ENCODE data around the gene SMIM33.
"Not testable (repeated sequence)": the region's sequence is repeated elsewhere in the genome, so short reads cannot be mapped to it uniquely, and the experiment has no call there.

Gene SMIM33

DNA sequence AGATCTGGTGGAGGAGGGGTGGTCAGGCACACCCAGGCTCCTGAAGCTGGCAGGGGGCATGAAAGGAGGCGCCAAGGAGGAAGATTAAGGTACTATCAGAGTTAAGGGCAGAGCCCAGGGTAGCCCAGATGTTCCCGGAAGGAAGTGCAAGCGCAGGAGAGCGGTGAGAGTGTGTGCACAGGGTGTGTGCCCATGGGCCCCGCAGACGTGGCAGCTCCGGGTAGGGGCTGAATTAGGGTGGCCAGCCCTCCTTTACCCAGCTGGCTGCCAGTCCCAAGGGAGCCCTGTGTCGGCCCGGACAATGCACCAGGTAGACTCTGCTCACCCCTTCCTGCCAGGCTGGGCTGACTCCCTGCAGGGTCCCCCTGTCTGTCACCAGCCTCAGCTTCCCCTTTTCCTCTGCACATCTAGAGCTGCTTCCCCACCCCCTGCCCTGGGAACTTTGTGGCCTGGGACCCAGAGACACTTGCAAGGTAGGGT, at the start of gene SMIM33:
TSS of gene SMIM33 (plus strand) at position 184 of the 480 bp plus-strand sequence. CDS start at position 302, 118 bp downstream.
- no peak for DNase-seq

DNA sequence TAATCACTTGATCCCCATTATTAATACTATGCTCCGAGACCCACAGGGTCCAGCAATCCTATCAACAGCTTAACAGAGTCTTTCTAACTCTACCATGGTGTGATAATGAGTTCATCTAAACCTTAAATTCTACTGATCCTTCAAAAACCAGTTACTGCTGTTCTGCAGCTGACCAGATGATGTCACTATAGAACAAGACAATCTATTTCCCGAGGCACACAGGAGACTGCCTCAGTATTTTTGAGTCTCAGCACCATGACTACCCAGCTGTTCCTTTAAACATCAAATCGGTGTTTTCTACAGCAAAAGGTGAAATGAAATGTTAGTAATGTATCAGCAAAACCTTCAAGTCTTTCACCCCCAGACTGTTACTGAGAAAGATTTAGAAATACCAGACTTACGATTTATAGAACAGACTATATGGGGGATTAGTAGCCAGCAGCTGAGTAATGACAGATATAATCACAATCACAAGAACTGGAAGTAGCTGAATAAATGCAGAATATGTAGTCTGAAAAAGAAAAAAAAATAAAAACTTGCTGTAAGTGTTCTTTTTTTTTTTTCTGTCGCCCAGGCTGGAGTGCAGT, 48.4 kb upstream of the SMIM33 start:
- peak; percentile 49 for DNase-seq

DNA sequence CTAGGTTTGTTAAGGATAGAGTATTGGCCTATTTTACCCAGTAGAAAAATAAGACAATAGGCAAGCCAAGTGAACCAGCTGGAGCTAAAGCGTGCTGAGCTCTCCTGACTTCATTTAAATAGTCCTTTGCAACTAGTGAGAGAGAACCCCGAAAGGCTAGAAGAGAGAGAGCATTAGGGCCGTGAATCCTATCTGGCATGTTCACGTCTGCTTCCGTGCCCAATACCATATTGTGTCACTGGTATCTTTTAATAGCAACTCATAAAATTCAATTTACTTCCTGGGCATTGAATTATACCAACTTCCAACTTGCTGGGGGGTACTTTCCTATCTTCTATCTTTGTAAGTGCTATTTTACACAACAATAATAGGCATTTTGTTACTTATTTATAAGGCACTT, 45.3 kb upstream of the SMIM33 start:
- DNase-seq, result no peak

DNA sequence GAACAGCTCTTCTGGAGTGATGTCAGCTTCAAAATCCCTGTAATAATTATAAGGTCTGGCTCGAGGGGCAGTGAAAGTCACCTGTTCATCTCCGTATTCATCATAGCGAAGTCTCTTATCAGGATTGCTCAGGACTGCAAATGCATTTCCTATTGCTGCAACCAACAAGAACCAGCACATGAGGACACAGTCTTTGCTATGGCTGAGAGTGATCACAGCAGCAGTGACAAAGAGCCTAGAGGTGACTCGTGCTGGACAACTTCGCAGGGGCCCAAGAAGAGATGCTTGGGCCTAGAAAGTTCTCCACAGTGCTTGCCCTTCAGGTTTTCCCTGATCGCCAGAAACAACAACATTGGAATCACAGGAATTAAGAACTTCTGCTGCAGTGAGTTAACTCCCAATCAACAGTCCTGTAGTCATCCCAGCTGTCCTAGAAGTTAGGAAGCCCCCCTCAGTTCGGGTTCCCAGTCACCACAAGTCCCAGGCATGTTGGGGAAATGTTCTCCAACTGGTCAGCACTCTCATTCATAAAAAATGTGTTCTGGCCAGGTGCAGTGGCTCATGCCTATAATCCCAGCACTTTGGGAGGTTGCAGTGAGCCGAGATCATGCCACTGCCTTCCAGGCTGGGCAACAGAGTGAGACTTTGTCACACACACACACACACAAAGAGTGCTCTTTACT, 44.5 kb upstream of the SMIM33 start:
- DNase-seq, result no peak

DNA sequence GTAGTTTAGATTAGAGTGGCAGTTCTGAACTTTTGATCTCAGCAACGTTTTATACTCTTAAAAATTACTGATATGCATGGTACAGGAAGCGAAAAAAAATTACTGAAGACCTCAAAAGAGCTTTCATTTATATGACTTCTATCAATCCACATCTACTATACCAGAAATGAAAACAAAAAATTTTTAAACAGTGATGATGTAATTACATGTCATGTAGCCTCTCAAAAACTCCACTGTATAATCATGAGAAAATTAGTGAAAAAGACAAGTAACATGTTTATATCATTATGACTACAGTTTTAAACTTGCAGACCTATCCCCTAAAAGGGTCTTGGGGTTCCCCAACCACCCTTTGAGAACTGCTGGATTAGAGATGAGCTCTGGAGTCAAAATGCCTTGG, 40.8 kb upstream of the SMIM33 start:
- no peak for DNase-seq

DNA sequence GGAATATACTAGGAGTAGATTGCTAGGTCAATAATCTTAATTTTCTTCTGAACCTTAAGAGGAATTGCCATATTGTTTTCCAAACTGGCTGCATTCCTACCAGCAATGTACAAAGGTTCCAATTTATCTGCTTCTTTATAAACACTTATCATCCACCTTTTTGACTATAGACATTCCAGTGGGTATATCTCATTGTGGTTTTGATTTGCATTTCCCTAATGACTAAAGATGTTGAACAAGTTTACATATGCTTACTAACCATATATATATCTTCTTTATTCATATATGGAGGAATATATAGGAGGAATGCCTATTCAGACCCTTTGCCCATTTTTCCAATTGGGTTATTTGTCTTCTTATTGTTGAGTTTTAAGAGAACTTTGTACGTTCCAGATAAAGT, 39.1 kb upstream of the SMIM33 start:
- DNase-seq, result no peak

DNA sequence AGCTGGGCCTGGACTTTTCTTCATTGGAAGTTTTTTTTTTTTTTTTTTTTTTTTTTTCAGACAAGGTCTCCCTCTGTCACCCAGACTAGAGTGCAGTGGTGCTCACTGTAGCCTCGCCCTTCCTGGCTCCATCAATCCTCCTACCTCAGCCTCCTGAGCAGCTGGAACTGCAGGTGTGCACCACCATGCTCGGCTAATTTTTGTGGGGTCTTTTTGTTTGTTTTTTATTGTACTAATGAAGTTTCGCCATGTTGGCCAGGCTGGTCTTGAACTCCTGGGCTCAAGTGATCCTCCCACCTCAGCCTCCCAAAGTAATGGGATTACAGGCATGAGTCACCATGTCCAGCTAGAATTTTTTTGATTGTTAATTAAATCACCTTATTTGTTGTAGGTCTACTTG, 35.1 kb upstream of the SMIM33 start:
- no peak for DNase-seq

DNA sequence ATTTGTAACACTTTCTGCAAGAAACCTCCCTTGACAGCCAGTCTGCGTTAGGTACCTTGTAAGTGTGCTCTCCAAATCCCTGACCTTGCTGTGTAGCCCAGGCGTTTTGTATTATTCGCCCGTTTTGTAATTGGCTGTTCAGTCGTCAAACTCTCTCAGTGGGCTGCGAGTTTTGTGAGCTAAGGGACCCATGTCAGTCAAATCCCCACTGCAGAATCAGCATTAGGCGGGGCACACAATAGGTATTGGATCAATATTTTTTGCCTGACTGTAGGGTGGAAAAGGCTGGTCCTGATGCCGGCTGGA, 32.1 kb upstream of the SMIM33 start:
- DNase-seq, result no peak

DNA sequence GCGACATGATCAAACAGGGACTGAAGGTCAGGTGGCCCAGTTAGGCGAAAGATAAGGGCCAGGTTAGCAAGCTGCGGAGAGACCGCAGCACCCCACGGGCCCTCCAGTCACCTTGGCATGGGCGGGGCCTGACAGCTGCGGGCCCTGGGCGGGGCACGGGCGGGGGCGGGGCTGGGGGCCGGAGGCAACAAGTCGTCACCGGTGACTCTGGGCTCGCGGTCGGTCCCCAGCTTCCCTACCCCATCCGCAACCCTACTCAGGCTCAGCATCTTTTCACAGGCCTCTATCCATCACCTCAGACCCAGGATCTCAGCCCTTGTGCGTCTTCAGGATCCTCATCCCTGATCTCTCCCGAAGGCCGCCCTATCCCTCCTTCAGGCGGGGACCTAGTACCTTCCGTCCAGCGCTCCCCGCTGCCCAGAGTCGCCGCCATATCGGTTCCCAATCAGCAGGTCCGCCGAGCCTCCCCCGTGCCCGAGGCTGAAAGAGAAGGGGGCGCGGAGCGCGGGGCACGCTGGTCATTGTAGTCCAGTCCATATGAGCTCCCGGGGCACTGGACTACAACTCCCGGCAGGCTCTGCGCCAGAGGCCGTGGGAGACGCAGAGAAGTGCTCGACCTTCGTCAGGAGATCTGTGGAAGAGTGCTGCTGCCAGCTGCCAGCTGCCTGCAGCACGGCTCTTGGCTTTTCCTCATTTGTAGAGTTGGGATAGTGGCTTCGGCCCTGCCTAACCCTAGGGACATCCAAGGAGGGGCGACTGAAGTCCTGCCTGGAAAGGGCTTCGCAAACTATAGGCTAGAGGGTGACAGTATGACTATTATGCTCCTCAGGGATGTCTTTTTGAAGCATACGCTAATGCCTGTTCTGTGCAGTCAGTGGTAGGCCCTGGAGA, 31.5 kb upstream of the SMIM33 start, which contains the start of gene DNAJC18:
TSS of gene DNAJC18 (minus strand) at position 513 of the 891 bp plus-strand sequence. CDS start at position 433, 80 bp downstream.
- peak; percentile 84 for DNase-seq

DNA sequence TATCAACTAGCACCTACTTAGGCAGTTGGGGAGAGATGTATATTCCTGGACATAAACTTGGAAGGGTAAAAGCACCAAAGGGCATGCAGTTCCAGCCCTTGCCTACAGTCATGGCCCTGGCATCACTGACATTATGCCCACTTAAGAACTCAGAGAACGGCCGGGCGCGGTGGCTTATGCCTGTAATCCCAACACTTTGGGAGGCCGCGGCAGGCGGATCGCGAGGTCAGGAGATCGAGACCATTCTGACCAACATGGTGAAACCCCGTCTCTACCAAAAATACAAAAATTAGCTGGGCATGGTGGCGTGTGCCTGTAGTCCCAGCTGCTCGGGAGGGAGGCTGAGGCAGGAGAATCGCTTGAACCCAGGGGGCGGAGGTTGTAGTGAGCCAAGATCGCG, 30.4 kb upstream of the SMIM33 start:
- not testable (repeated sequence) for DNase-seq

DNA sequence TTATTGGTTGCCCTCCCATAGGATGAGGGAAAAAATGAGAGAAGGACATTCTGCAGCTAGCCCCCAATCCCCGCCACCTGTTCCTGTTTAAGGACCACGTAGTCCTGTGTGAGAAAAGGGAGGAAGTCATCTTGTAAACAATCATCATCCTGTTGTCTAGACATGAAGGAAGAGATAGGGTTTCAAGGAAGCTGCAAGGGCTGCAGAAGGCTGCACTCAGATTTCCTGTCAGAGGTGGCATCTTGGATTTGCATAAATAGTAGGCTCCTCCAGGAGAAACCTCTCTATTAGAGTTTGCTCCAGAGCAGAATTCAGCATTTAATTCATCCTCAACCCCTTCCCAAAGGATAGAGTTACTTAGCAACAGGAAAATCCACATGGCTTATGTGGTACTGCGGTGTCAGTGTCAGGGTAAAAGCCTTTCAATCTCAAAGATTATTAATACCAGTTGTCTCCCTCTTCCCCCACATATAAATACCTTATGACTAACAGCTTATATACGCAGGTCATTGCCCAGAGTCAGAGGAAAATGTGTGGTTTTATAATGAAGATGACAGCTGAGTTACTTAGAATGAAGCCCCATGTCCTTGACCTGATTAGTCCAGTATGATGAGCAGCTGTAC, 26.9 kb upstream of the SMIM33 start:
- DNase-seq, result no peak

DNA sequence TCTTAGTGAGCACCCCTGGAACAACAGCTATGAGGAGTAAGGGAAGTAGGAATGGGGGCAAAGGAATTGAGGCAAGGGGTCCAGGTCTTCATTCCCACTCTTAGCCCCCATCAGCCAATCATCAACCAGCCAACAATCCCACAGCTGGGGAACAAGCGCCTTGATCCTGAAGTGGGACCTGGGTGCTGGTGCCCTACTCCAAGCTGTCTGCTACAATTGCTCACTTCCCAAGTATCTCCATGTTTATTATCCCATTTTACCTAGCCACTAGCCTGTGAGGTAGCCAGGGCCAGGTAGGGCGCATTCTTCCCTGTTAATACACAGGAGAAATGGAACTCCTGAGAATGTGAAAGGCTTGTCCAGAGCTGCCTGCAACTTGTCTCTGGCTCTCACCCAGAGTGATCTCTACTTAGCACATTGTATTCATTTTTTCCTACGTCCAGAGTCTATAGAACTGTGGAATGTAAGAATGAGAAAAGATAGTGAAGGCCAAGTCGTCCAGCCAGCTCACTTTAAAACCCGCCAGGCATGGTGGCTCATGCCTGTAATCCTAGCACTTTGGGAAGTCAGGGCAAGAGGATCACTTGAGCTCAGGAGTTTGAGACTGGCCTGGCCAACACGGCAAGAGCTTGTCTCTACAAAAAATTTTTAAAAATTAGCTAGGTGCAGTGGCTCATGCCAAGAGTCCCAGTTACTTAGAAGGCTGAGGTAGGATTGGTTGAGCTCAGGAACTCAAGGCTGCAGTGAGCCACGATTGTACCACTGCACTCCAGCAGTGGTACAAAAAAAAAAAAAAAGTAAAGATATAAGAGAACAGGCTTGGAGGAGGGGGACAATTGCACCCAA, 25.3 kb upstream of the SMIM33 start:
- no peak for DNase-seq

DNA sequence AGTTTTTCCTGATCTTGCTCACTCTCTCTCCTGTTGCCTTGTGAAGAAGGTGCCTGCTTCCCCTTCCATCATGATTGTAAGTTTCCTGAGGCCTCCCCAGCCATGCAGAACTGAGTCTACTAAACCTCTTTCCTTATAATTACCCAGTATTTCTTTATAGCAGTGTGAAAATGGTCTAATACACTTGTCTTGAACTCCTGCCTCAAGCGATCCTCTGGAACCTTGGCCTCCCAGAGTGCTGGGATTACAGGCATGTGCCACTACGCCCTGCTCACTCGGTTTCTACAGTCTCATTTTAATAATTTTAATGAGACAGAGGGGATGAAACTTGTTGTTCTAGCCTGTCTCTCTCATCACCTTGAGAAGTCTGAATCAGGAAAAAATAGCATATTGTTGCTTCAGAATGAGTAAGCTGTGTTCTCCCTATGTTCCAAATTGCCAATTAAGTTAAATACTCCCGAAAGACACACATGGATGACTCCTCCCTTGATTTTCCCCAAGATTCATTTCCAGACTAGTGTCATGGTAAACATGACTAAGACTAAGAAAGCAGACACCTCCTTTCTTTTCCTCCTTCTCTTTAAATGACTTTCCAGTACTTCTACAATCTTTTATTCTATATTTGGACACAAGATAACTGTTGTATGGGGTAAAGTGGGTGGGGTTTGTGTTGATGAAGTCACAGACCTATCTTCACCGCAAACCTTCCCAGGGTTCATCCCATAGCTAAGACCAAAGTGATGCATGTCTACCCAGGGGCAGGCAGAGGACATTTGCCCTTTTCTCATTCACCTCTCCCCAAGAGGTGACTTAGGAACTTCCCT, 23.6 kb upstream of the SMIM33 start:
- no peak for DNase-seq

DNA sequence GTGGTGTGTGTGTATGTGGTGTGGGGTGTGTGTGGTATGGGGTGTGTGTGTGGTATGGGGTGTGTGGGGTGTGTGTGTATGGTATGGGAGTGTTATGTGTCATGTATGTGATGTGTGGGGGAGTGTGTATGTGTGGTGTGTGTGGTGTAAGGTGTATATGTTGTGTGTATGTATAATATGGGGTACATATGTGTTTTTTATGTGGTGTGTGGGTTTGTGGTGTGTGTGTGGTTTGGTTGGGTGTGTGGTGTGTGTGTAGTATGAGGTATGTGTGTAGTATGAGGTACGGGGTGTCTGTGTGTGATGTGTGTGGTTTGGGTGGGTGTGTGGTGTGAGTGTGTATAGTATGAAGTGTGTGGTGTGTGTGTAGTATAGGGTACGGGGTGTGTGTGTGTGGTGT, 19.6 kb upstream of the SMIM33 start:
- no peak for DNase-seq

DNA sequence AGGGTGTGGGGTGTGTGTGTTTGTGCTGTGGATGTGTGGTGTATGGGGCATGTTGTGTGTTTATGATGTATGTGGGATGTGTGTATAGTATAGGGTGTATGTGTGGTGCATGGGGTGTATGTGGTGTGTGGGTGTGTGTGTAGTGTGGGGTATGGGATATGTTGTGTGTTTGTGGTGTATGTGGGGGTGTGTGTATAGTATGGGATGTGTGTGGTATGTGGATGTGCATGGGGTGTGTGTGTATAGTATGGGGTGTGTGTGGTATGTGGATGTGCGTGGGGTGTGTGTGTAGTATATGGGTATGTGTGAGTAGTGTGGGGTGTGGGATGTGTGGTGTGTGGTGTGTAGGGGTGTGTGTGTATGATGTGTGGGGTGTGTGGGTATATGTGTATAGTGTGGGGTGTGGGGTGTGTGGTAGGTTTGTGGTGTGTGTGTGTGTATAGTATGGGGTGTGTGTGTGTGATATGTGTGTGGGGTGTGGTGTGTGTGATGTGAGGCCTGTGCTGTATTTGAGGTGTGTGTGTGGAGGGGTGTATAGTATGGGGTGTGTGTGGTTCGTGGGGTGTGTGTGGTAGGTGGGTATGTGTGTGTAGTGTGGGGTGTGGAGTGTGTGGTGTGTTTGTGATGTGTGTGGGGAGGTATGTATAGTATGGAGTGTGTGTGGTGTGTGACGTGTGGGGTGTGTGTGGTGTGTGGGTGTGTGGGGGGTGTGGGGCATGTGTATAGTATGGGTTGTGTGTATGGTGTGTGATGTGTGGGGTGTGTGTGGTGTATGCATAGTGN, 18.7 kb upstream of the SMIM33 start:
- no peak for DNase-seq

DNA sequence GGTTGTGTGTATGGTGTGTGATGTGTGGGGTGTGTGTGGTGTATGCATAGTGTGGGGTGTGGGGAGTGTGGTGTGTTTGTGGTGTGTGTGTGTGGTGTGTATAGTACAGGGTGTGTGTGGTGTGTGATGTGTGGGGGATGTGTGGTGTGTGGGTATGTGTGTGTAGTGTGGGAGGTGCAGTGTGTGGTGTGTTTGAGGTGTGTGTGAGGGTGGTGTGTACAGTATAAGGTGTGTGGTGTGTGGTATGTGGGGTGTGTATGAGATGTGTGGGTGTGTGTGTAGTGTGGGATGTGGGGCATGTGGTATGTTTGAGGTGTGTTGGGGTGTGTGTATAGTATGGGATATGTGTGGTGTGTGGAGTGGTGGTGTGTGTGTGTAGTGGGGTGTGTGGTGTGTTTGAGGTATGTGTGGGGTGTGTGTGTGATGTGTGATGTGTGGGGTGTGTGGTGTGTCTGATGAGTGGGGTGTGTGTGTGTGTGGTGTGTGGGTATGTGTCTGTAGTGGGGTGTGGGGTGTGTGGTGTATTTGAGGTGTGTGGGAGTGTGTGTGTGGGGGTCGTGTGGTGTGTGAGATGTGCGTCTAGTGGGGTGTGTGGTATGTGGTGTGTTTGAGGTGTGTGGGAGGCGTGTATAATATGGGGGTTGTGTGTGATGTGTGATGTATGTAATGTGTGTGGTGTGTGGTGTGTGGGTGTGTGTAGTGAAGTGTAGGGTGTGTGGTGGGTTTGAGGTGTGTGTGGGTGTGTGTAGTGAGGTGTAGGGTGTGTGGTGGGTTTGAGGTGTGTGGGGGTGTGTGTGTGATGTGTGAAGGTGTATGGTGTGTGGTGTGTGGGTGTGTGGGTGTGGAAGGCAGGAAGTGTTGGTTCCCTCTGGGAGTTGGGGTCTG, 16.9 kb upstream of the SMIM33 start:
- DNase-seq, result no peak

DNA sequence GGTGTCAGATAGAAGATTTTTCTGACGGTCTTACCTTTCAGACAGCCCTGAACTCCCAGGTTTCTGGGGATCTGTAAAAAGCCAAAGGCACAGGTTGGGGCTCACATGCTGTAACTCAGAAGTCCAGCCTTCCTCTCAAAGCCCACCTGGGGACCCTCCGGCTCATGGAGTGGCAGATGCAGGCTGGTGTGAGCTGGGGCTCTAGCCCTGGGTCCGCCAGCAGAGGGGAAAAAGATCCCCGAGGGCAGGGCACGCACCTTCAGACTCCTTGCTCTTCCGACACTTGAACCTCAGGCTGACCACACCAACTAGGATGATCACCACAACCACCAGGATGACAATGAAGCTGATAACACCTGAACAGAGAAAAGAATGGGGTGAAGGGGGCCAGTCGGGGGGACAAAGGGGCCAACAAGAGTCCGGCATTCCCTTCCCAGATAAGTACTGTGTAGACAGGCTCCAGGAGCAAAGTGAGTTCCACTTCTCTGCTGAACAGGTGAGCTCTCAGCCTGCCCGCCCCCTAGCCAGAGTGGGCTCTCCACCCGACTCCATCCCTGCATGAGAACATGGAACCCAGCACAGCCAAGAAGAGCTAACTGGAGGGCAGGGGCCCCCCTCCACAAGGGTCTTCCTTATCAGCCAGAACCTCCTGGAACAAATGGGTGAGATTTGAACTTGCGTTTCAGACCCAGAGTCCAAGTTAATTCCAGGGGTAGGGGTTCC, 16.1 kb upstream of the SMIM33 start:
- no peak for DNase-seq

DNA sequence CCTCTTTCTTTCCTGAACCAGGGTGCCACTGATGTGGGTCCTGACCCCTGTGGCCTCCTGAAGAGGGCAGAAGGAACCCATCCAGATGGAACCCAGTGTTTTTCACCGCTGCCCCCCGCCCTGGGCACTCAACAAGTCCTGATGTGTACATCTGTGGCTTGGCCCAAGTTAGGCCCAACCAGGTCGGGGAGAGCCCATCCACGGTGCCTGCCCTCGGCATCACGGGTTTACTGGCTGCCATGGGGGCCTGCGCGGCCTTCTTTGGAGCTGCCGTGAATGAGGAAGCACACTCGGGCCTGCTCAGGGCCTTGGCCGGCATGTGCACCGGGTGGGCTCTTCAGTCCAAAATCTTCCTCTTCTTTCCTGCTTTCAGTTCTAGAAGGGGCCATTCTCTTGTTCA, 14.0 kb upstream of the SMIM33 start:
- no peak for DNase-seq

DNA sequence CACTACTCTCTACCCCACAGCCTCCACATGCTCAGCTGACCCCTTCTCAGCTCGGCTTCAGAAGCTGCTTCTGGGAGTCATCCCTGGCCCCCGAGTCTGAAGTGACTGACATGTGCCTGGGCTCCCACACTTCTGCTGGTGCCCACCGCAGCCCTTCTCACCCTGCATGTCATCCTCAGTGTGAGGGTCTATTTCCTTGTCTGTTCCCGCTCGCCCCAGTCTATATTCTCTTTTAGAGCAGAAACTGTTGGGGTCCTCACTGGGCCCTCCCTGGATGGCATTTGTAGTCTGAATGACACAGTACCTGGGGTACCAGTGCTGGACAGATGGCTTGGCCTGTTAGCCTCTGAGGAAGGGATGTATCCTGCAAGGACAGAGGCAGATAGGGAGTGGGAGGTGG, 13.6 kb upstream of the SMIM33 start:
- no peak for DNase-seq

Data from NCI-H1092 (cell line).